IMR-90 (cell line): Measurements from ENCODE around the gene ZNF778.

Experiments used
- CHD1 ChIP-seq: IDR thresholded peaks from 2 replicates; pipeline ENCODE4 v1.6.1; 2012; ENCODE audit warnings: low read depth, low read length, improper control_type of control experiment
- CTCF ChIP-seq: conservative IDR thresholded peaks from 2 replicates; pipeline ENCODE4 v1.5.1; 2012; ENCODE audit warnings: mild to moderate bottlenecking, low read depth, low read length, improper control_type of control experiment
- ELK1 ChIP-seq: fragments of 150-350 bp; IDR thresholded peaks from 2 replicates; pipeline ENCODE4 v1.6.1; 2016; ENCODE audit warnings: low read depth, mild to moderate bottlenecking, low read length, moderate library complexity, borderline replicate concordance
- FOS ChIP-seq: fragments of 150-350 bp; IDR thresholded peaks from 2 replicates; pipeline ENCODE4 v1.6.1; 2016; ENCODE audit warnings: low read depth, low read length
- MAFK ChIP-seq: IDR thresholded peaks from 2 replicates; pipeline ENCODE4 v1.6.1; 2012; ENCODE audit warnings: low read depth, low read length, improper control_type of control experiment
- POLR2A ChIP-seq: IDR thresholded peaks from 2 replicates; pipeline ENCODE4 v1.6.1; 2012; ENCODE audit warnings: mild to moderate bottlenecking, low read depth, low read length
- RFX5 ChIP-seq: IDR thresholded peaks from 2 replicates; pipeline ENCODE4 v1.8.0; 2012; ENCODE audit warnings: low read depth, mild to moderate bottlenecking, low read length, moderate library complexity
- USF2 ChIP-seq: fragments of 150-350 bp; IDR thresholded peaks from 2 replicates; pipeline ENCODE4 v1.6.1; 2017; ENCODE audit warnings: mild to moderate bottlenecking, antibody characterized with exemption, low read length, low read depth

GRCh38 chr16:89175280-89176146 is 42.0 kb upstream of the ZNF778 start:
- no peak for TF ChIP-seq CTCF
- no peak for TF ChIP-seq FOS
- TF ChIP-seq RFX5: no peak
- TF ChIP-seq ELK1: no peak
- no peak for TF ChIP-seq CHD1
- no peak for TF ChIP-seq POLR2A
- TF ChIP-seq USF2: peak; percentile 63
- no peak for TF ChIP-seq MAFK
